Calu3 (cell line): ENCODE measurements around the gene ALDH1L2. TPM values are rescaled to one million over a fixed set of nuclear protein-coding genes. Genes with fewer than 3 reads are reported as not detected.

Experiments used
- BruUV-seq: library from RNA; stranded (reverse); fragments of 400-500 nt; replicated peaks from 2 replicates; lab custom pipeline; 2021; lab: Mats Ljungman, UMichigan
- CTCF ChIA-PET: fragments of 300-600 bp; sonication (Branson Sonifier 250); formaldehyde crosslinking; loops from one replicate; lab custom pipeline; 2022; ENCODE audit warnings: antibody characterized with exemption; lab: Charles Lee
- DNase-seq: peaks from one replicate; pipeline ENCODE4 v3.0.0; 2022
- H3K27ac Mint-ChIP-seq: one replicate; pipeline ENCODE4 v1.8.0; 2022; ENCODE audit warnings: mixed read lengths; ENCODE audit not compliant: unreplicated experiment
- H3K27me3 Mint-ChIP-seq: one replicate; pipeline ENCODE4 v1.8.0; 2022; ENCODE audit warnings: mixed read lengths; ENCODE audit not compliant: unreplicated experiment
- H3K36me3 Mint-ChIP-seq: one replicate; pipeline ENCODE4 v1.8.0; 2022; ENCODE audit warnings: mild to moderate bottlenecking, moderate library complexity, mixed read lengths; ENCODE audit not compliant: insufficient read depth, unreplicated experiment
- H3K4me1 Mint-ChIP-seq: one replicate; pipeline ENCODE4 v1.8.0; 2022; ENCODE audit warnings: mild to moderate bottlenecking, low read depth, mixed read lengths; ENCODE audit not compliant: unreplicated experiment
- H3K4me3 Mint-ChIP-seq: one replicate; pipeline ENCODE4 v1.8.0; 2022; ENCODE audit warnings: mild to moderate bottlenecking, low read depth, moderate library complexity, mixed read lengths; ENCODE audit not compliant: unreplicated experiment
- H3K9me3 Mint-ChIP-seq: one replicate; pipeline ENCODE4 v1.8.0; 2022; ENCODE audit warnings: low read depth, mixed read lengths; ENCODE audit not compliant: unreplicated experiment
- CTCF ChIP-seq: fragments of 200-600 bp; IDR thresholded peaks from one replicate; pipeline ENCODE4 v1.8.0; 2022; ENCODE audit warnings: antibody characterized with exemption; ENCODE audit not compliant: unreplicated experiment
- intact Hi-C: fragments of 100-400 bp; cut with micrococcal nuclease; formaldehyde crosslinking; loops from one replicate; pipeline ENCODE4 v1.10.0; 2022; ENCODE audit not compliant: unreplicated experiment
- total RNA-seq: library from RNA; stranded (reverse); gene quantifications from 2 replicates; pipeline ENCODE4 v1.2.3, GENCODE V29; 2022

The ALDH1L2 gene
- total RNA-seq, 1 experiment from 2014 or later, result 19.3 TPM

DNA sequence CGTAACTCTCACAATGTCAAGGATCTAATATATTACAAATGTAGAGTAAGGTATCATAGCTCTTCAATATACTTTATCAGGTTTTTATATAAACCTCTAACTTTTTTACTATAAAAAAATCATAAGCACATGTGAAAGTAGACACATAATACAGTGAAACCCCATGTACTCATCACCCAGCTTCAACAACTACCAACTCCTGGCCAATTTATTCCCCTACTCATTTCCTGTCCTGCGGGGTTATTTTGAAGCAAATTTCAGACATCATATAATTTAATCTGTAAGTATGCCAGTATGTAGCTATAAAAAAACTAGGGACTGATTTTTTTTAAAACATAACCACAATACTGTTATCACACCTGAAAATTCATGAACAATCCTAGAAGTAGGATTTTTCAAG lies 50.4 kb downstream of the ALDH1L2 start:
- no peak overlapping the region for H3K4me3 Mint-ChIP-seq
- BruUV-seq, result no TSS peak
- H3K4me1 Mint-ChIP-seq, result peaks cover 33% of the 10 kb centered on the region
- no peak for DNase-seq
- no peak for TF ChIP-seq CTCF
- intact Hi-C loops, result no loop called here
- H3K36me3 Mint-ChIP-seq, result peaks cover 27% of the 10 kb centered on the region
- CTCF ChIA-PET, result interaction anchor here (0.6 to 0.7 kb wide), 2 partner anchors 35 to 1861 kb away, joined by 3 to 8 read pairs; no protein-coding TSS in a partner anchor
- no peaks in the 10 kb centered on the region for H3K9me3 Mint-ChIP-seq
- H3K27ac Mint-ChIP-seq, result no peak overlapping the region
- no peaks in the 10 kb centered on the region for H3K27me3 Mint-ChIP-seq

- intact Hi-C loops, result no loop called here
- TF ChIP-seq CTCF, result no peak
- no peak overlapping the region for H3K4me3 Mint-ChIP-seq
- no peaks in the 10 kb centered on the region for H3K9me3 Mint-ChIP-seq
- peaks cover 21% of the 10 kb centered on the region for H3K36me3 Mint-ChIP-seq
- no peak overlapping the region for H3K27ac Mint-ChIP-seq
- H3K27me3 Mint-ChIP-seq, result no peaks in the 10 kb centered on the region
- no peak for DNase-seq
- H3K4me1 Mint-ChIP-seq, result peaks cover 26% of the 10 kb centered on the region
- CTCF ChIA-PET, result interaction anchor here (0.7 to 1.2 kb wide), 2 partner anchors 12 to 69 kb away, joined by 3 to 5 read pairs; no protein-coding TSS in a partner anchor
- no TSS peak for BruUV-seq
These were observed 51.4 kb downstream of the ALDH1L2 start for GRCh38 chr12:105032703-105033357.

- H3K27me3 Mint-ChIP-seq, result no peaks in the 10 kb centered on the region
- peaks cover 15% of the 10 kb centered on the region for H3K4me1 Mint-ChIP-seq
- H3K27ac Mint-ChIP-seq, result peak overlapping the region; percentile 23
- peak overlapping the region; percentile 1 for H3K4me3 Mint-ChIP-seq
- peaks cover 21% of the 10 kb centered on the region for H3K36me3 Mint-ChIP-seq
- H3K9me3 Mint-ChIP-seq, result no peaks in the 10 kb centered on the region
- TF ChIP-seq CTCF, result no peak
- CTCF ChIA-PET, result interaction anchor here (1.1 kb wide), 1 partner anchor 9 kb away, joined by 5 read pairs; no protein-coding TSS in a partner anchor
- no TSS peak for BruUV-seq
- DNase-seq, result no peak
- intact Hi-C loops, result no loop called here
These were observed 53.1 kb downstream of the ALDH1L2 start for GRCh38 chr12:105030820-105031807.

GRCh38 chr12:105026411-105026810 lies 57.8 kb downstream of the ALDH1L2 start:
- Mint-ChIP-seq H3K36me3 (peaks cover 3% of the 10 kb centered on the region), H3K27ac (no peak overlapping the region), H3K4me1 (peaks cover 9% of the 10 kb centered on the region), H3K27me3 (no peaks in the 10 kb centered on the region), H3K4me3 (no peak overlapping the region), H3K9me3 (no peaks in the 10 kb centered on the region)
- intact Hi-C loops, result no loop called here
- TF ChIP-seq CTCF, result no peak
- no peak for DNase-seq
- BruUV-seq, result no TSS peak
- CTCF ChIA-PET, result no interaction called here
